ENCODE results near the gene SREK1IP1. TPM values are rescaled to one million over a fixed set of nuclear protein-coding genes. Genes with fewer than 3 reads are reported as not detected.

SREK1IP1 gene
- total and polyA plus RNA-seq, 2 of the 13 experiments (the other 11 are each of a cell fraction or from before 2014, with no cell fraction given), result 3.1 to 16.5 TPM

GRCh38 chr5:64790210-64790609 is 21.7 kb upstream of the SREK1IP1 start:
- Histone ChIP-seq H2AFZ (ENCODE audit: low read length) (no peak overlapping the region), H3K4me2 (ENCODE audit: low read depth, low read length) (no peak overlapping the region), H3K4me3 (replicated peaks in 1 of 3; ENCODE audit: insufficient read depth in 1 of 3, low read depth in 2 of 3, low read length in 3 of 3) (no peak overlapping the region), H3K27me3 (ENCODE audit: control insufficient read depth in 1 of 2, insufficient read depth in 2 of 2, low read length in 2 of 2) (no peaks in the 10 kb centered on the region), H3K36me3 (replicated peaks in 1 of 2; ENCODE audit: control insufficient read depth in 1 of 2, insufficient read depth in 2 of 2, low read length in 2 of 2) (peaks cover 2 to 9% of the 10 kb centered on the region in 2 experiments; a peak in 3 of 5 replicates), H3K9me3 (ENCODE audit: low read length) (no peaks in the 10 kb centered on the region), H3K4me1 (ENCODE audit: insufficient read depth, low read length) (peaks cover 16% of the 10 kb centered on the region), H3K9ac (ENCODE audit: insufficient read depth, low read depth, low read length) (no peak overlapping the region), H3K79me2 (ENCODE audit: insufficient read depth, low read length) (no peaks in the 10 kb centered on the region), H3K27ac (ENCODE audit: extremely low read length, insufficient read depth, low read length) (no peak overlapping the region), H4K20me1 (ENCODE audit: insufficient read depth, low read length) (no peaks in the 10 kb centered on the region)
- in situ Hi-C loops (cut with HindIII; ENCODE audit: extremely low pct_ligation_motif_present, low pct_unique_long_range_greater_than_20kb) (no loop called here), intact Hi-C loops (cut with micrococcal nuclease; ENCODE audit: unreplicated experiment) (no loop called here)
- TF ChIP-seq ZNF75D (CRISPR knock-in tag; IDR thresholded peaks at IDR 0.05; ENCODE audit: borderline replicate concordance) (no peak), NR2F1 (CRISPR knock-in tag; IDR thresholded peaks at IDR 0.05) (no peak)
- TF ChIP-seq, protein P1, sequence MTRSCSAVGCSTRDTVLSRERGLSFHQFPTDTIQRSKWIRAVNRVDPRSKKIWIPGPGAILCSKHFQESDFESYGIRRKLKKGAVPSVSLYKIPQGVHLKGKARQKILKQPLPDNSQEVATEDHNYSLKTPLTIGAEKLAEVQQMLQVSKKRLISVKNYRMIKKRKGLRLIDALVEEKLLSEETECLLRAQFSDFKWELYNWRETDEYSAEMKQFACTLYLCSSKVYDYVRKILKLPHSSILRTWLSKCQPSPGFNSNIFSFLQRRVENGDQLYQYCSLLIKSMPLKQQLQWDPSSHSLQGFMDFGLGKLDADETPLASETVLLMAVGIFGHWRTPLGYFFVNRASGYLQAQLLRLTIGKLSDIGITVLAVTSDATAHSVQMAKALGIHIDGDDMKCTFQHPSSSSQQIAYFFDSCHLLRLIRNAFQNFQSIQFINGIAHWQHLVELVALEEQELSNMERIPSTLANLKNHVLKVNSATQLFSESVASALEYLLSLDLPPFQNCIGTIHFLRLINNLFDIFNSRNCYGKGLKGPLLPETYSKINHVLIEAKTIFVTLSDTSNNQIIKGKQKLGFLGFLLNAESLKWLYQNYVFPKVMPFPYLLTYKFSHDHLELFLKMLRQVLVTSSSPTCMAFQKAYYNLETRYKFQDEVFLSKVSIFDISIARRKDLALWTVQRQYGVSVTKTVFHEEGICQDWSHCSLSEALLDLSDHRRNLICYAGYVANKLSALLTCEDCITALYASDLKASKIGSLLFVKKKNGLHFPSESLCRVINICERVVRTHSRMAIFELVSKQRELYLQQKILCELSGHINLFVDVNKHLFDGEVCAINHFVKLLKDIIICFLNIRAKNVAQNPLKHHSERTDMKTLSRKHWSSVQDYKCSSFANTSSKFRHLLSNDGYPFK (CRISPR knock-in tag; IDR thresholded peaks at IDR 0.05; ENCODE audit: borderline replicate concordance), result no peak
- POLR2A ChIA-PET, result no interaction called here
- 93% methylated on average over 1 of the region's 1 CpG for WGBS (ENCODE audit: low lambda C conversion rate)
- ATAC-seq, result no peak
- no peak for DNase-seq (ENCODE audit: low spot score)
- CTCF ChIA-PET (ENCODE audit: low intra/inter-chr PET ratio, low total read pairs), result no interaction called here
- no TSS peak for BruUV-seq (replicated peaks)
- no peak for FAIRE-seq

GRCh38 chr5:64789457-64789856 is 21.0 kb upstream of the SREK1IP1 start:
- in situ Hi-C loops (cut with HindIII; ENCODE audit: extremely low pct_ligation_motif_present, low pct_unique_long_range_greater_than_20kb), result loop anchor here (5.0 kb wide), 1 partner anchor 157 kb away; no protein-coding TSS in a partner anchor
- ATAC-seq (no peak), FAIRE-seq (no peak)

More at GRCh38 chr5:64789457-64789856, 21.0 kb upstream of the SREK1IP1 start:
- Histone ChIP-seq H3K4me3 (replicated peaks in 1 of 3; ENCODE audit: insufficient read depth in 1 of 3, low read depth in 2 of 3, low read length in 3 of 3) (no peak overlapping the region), H3K79me2 (ENCODE audit: insufficient read depth, low read length) (no peaks in the 10 kb centered on the region), H2AFZ (ENCODE audit: low read length) (no peak overlapping the region), H3K27me3 (ENCODE audit: control insufficient read depth in 1 of 2, insufficient read depth in 2 of 2, low read length in 2 of 2) (no peaks in the 10 kb centered on the region), H3K27ac (ENCODE audit: extremely low read length, insufficient read depth, low read length) (no peak overlapping the region), H3K9ac (ENCODE audit: insufficient read depth, low read depth, low read length) (no peak overlapping the region), H4K20me1 (ENCODE audit: insufficient read depth, low read length) (no peaks in the 10 kb centered on the region), H3K4me1 (ENCODE audit: insufficient read depth, low read length) (peaks cover 16% of the 10 kb centered on the region), H3K36me3 (replicated peaks in 1 of 2; ENCODE audit: control insufficient read depth in 1 of 2, insufficient read depth in 2 of 2, low read length in 2 of 2) (peaks cover 2 to 9% of the 10 kb centered on the region in 2 experiments; a peak in 3 of 5 replicates), H3K9me3 (ENCODE audit: low read length) (no peaks in the 10 kb centered on the region), H3K4me2 (ENCODE audit: low read depth, low read length) (no peak overlapping the region)
- no peak for DNase-seq (ENCODE audit: low spot score)
- no TSS peak for BruUV-seq (replicated peaks)
- POLR2A ChIA-PET, result no interaction called here
- CTCF ChIA-PET (ENCODE audit: low intra/inter-chr PET ratio, low total read pairs), result no interaction called here
- WGBS (ENCODE audit: low lambda C conversion rate), result 97% methylated on average over 3 of the region's 3 CpGs
- TF ChIP-seq PHF21A (CRISPR knock-in tag; IDR thresholded peaks at IDR 0.05), result no peak
- TF ChIP-seq ZNF790 (CRISPR knock-in tag; IDR thresholded peaks at IDR 0.05; ENCODE audit: borderline replicate concordance), result no peak
- TF ChIP-seq ZNF781 (CRISPR knock-in tag; IDR thresholded peaks at IDR 0.05; ENCODE audit: borderline replicate concordance, not compliant biosample characterization), result no peak
- intact Hi-C loops (cut with micrococcal nuclease; ENCODE audit: unreplicated experiment), result no loop called here
